NCI-H2227 (cell line): Measurements from ENCODE around the gene SIRPG.
"Not testable (repeated sequence)": the region's sequence is repeated elsewhere in the genome, so short reads cannot be mapped to it uniquely, and the experiment has no call there.

Experiments used
- DNase-seq: peaks from one replicate; lab custom pipeline; 2025; ENCODE audit not compliant: unreplicated experiment; lab: John Stamatoyannopoulos, UW

The SIRPG gene

GRCh38 chr20:1637226-1637625 lies 20.4 kb downstream of the SIRPG start:
- no peak for DNase-seq

- no peak for DNase-seq
Observed at GRCh38 chr20:1636621-1637020, 21.0 kb downstream of the SIRPG start.

DNA sequence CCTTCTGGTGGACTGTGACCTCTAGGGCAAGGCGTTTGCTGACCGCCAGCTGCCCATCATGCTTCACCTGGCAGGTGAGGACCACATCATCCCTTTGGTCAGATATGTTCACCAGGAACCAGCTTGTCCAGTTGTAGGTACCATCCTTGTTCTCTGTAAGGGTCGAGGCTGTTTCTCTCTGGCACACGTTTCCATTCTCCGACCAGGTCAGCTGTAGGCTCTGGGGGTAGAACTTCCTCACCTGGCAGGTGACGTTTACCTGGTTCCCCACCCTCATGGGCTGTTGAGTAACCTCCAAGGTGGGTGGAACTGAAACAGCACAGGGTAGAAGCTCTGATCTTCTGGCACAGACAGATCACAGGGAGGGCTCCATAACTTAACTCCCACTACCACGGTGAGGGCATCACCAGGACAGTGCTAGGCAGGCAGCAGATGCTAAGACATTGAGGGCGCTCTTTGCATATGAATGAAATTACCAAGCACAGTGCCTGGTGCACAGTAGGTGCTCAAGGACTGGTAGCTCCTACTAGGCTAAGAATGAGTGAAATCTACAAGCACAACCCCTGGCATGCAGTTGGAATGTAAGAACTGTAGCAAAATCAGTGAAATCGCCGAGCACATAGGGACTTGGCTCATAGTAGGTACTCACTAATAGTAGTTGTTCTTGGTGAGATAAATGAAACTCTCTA lies 22.1 kb downstream of the SIRPG start:
- DNase-seq: no peak

- no peak for DNase-seq
Observed at GRCh38 chr20:1633535-1633934, 24.0 kb downstream of the SIRPG start.

- no peak for DNase-seq
Observed at GRCh38 chr20:1632178-1632577, 25.4 kb downstream of the SIRPG start.

- no peak for DNase-seq
Observed at GRCh38 chr20:1631309-1632151, 26.0 kb downstream of the SIRPG start.

DNA sequence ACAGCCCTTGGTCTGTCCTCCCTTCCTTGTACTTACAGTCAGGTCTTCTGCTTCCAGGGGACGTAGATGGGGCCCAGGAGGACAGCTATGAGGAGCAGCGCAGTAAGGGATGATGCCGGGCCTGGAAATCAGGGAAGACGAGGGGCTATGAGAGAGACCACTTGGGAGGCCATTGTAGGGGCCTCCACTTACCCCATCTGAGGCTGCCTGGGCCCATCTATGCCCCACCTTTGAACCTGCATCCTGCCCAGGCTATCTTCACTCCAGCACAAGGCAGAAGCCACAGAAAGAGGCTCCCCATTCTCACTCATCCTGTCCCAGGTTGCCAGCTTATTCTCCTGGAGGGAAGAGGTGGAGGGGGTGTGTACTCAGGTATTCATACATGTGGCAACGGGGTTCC lies 27.4 kb downstream of the SIRPG start:
- DNase-seq: no peak

- DNase-seq: no peak
Observed at GRCh38 chr20:1629321-1629720, 28.3 kb downstream of the SIRPG start.

DNA sequence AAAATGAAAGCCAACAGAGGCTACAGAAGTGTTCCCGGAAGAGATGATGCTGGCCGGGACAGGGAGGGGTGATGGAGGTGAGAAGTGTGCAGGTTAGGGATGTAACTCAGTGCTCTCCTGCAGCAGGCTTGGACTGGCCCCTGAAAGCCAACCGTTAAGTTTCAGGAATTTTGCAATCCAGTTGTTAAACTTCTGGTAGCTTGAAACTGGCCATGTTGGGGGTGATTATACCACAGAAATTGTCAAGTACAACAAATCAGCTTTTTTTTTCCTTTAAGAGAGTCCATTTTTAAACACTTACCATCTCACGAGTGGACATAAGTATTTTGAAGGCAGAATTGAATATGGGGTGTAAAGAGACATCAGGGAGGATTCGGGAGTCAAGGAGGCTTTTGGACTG lies 29.0 kb downstream of the SIRPG start:
- DNase-seq: no peak

- no peak for DNase-seq
Observed at GRCh38 chr20:1627200-1627550, 30.4 kb downstream of the SIRPG start.

- no peak for DNase-seq
Observed at GRCh38 chr20:1626528-1627199, 30.9 kb downstream of the SIRPG start.

- DNase-seq: no peak
Observed at GRCh38 chr20:1625083-1625690, 32.4 kb downstream of the SIRPG start.

DNA sequence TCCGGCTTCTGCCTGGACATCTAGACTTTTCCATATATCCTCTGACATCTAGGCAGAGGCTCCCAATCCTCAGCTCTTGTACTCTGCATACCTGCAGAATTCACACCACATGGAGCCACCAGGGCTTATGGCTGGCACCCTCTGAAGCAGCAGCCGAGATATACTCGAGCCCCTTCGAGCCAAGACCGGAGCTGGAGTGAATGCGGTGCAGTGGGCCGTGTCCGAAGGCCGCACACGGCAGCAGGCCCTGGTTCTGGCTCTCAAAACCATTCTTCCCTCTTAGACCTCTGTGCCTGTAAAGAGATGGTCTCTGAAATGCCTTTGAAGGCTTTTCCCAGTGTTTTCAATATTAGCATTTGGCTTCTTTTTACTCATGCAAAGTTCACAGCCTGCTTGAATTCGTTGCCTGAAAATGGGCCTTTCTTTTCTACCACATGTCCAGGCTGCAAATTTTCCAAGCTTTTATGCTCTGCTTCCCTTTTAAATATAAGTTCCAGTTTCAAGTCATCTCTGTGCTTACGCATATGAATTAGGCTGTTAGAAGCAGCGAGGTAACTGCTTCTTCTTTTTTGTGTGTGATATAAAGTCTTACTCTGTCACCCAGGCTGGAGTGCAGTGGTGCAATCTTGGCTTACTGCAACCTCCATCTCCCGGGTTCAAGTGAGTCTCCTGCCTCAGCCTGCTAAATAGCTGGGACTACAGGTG lies 33.9 kb downstream of the SIRPG start:
- no peak for DNase-seq

- no peak for DNase-seq
Observed at GRCh38 chr20:1622450-1622849, 35.1 kb downstream of the SIRPG start.

- DNase-seq: no peak
Observed at GRCh38 chr20:1621316-1621715, 36.3 kb downstream of the SIRPG start.

DNA sequence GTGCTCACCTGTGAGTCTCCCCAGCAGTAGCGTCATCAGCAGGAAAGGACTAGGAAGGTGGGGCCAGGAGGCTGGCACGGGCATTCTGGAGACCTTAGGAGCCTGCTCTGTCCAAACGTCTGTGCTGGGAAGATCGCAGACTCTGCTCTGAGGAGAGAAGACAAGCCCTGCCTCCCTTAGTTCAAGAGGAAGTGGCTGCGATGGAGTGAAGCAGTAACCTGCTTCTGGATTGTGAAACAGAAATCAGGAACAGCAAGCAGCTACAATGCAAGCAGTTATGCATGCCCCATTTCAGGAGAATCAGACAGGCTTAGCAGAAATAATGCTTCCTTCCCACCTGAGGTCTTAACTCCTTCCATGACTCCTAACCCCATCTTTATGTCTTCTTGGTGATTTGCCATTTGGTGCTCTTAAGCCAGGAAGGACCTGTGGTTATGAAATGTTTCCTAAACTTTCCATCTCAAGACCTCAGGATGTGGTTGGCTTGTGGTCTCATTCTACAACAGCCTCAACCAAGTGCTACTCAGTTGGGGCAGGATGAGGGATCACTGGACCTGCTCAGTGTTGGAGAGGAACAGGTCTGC lies 37.6 kb downstream of the SIRPG start, which contains the start of gene SIRPB1:
Gene SIRPB1, minus strand, starts transcription at position 149 of the 584 bp plus-strand sequence. Its CDS starts 65 bp downstream, at position 84.
- no peak for DNase-seq

DNA sequence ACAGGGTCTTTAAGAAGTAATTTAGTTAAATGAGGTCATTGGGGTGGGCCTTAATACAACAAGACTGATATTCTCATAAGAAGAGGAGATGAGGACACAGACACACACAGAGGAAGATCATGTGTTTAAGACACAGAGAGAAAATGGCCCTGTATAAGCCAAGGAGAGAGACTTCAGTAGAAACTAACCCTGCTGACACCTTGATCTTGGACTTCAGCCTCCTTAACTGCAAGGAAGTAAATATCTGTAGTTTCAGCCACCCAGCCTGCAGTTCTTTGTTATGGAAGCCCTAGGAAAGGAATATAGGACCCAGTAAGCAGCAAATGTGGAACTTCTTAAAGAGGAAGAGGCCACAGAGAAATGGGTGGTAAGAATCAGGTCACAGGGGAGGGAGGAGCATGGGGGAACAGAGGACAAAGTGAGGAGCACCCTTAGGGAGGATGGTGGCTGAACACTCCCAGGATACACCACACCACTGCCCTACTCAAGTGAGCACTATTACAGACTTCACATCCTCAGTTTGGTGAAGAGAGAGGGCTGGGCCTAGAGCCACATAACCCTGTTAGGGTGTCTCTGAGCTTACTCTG lies 38.5 kb downstream of the SIRPG start:
- DNase-seq: no peak

DNA sequence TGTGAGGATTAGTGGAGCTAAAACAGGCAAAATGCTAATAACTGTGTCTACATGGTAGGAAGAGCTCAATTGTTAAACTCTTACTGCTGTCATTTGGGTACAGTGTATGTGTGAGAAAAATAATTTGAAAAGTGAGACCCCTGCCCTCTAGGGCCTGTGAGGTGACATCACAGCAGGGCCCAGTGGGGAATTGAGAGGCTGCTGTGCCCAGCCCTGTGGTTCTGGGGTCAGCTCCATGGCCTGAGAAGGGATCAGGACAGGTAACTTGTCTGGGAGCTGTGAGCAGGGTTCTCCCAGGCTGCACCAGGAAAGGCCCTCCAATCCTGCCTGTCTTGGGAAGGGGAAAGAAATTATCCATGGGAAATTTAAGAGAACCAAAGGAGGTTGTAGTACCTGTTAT lies 39.1 kb downstream of the SIRPG start:
- DNase-seq: no peak

- no peak for DNase-seq
Observed at GRCh38 chr20:1616858-1617434, 40.6 kb downstream of the SIRPG start.

DNA sequence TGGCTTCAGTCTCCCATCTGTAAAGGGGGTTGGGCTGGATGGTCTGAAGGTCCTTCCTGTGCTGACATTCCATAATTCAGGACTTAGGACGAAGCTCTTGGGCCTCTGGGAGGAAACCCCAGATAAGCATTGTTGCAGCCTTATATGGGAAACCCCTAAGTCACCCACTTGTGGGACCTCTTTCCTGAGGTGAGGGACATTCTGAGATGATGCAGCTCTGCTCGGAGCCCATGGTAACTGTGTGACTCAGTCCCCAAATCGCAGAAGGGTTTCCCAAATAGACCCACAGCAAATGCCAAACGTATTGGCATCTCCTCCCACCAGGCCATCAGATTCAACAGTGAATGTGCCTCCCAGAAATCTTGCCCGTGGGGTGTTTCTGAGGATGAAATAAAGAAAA lies 47.2 kb downstream of the SIRPG start:
- not testable (repeated sequence) for DNase-seq
